HG03159 (cell line): ENCODE data around the gene RNU1-2.
"Not testable (repeated sequence)": the region's sequence is repeated elsewhere in the genome, so short reads cannot be mapped to it uniquely, and the experiment has no call there.

Experiments
- ATAC-seq: cut with Tn5 transposase; IDR thresholded peaks from one replicate; pipeline ENCODE4 v1.9.1; 2021; ENCODE audit warnings: mild to moderate bottlenecking, moderate library complexity; ENCODE audit not compliant: unreplicated experiment

Gene RNU1-2

DNA sequence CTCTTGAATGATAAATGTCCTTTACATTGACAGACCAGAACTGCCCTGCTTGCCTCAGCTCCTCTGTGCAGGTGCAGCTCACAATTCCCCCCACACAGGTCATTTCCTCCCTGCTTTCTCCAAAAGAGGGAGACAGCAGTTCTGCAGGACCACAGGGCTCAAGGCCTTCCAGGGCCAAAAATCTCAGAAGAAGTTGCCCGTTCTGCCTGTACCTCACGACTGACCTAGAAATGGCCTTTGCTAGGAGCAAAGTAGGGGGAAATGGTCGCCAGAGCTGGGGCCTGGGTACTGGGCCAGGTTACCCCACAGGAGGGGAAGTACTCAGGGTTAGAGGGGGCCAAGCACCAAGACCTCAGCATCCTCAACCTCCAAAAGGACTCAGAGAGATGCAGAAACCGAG, 11.1 kb downstream of the RNU1-2 start:
- no peak for ATAC-seq

DNA sequence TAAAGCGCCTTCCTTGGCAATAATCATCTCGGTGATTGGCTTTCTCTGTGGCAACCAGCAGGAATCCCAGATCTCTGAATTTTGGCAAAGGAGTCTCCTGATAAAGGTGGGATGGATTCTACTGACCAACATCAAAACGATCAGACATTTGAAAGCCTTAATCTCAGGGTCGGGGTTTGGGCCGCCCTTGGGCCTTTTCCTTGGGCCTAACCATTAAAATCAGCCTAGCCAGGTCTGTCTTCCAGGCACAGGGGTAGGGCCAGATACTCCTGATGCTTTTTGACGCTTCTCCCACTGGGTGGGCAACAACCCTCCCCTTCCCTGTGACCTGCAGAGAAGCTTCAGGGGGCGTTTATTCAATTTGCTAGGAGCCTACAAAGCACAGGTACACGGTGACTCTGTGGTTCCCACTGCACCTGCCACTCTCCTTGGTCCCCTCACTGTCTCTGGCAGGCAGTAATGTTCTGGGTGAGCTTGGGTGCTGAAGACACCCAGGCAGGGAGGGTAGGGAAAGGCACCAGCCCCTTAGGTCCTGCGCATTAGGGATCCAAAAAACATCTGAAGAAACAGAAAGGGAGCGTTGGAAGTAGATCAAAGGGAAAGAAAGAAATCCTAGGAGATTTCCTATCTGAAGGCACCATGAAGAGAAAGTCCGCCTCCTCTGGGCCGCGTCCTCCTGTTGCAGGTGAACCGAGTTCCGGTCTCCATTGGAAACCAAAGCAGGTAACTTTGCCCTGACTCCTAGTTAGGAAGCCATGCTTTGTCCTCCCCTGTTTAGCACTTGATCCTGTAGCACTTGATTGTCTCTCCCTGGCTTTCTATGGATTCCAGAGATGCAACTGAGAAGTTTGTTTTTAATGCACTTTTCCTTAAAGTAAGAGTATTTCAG, 12.3 kb downstream of the RNU1-2 start:
- no peak for ATAC-seq

DNA sequence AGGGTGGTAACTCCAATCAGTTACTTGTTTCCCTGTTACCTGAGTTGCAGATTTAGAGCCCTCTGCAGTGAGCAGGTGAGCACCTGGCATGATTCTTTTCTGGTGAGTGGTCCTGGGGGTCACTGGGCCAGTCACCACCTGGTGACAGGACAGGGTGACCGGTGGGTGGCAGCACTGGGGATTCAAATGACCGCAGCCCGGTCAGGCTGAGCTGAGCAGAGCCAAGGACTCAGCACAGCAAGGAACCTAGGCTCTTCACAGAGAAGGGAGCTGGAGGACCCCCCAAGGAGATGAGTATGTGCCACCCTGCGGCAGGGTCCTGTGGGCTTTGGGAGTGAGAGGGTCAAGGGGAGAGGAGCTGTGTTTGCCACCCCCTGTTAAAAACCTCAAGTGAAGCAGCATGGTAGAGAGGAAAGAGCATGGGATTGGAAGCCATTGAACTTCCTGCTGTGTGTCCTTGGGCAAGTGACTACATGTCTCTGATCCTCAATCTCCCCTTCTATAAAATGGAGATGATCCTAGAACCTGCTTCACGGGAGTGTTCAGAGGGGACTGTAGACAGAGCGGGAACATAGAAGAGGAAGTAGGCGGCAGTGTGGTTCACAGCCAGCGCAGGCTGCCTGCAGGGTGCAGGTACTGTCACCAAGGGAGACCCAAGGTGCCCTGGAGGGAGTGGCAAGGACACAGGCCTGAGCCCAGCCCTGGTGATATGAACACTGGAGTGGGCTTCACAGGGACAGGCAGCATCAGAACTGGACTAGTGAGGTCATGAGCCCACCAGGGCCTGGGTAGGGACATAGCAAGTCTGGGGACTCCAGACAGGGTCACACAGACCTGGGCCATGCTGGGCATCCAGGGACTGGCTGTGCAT, 16.3 kb downstream of the RNU1-2 start:
- ATAC-seq, result not testable (repeated sequence)

DNA sequence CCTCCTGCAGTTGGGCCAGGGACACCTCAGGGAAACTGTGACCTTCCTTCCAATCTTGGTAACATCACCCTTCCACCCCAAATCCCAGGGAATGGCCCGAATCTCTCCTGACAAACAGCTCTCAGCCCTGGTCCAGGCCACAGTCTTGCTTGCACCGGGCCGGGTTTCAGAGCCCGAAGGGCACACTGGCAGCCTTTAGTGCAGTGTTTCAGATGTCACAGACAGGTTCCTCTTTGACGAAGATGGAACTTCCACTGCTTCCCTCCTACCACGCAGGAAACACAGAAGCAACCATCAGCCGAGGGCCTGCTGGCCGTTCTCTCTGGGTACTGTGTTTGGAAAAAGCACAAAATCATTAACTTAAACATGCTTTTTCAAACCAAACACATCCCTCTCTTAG, 17.0 kb downstream of the RNU1-2 start:
- ATAC-seq, result not testable (repeated sequence)

DNA sequence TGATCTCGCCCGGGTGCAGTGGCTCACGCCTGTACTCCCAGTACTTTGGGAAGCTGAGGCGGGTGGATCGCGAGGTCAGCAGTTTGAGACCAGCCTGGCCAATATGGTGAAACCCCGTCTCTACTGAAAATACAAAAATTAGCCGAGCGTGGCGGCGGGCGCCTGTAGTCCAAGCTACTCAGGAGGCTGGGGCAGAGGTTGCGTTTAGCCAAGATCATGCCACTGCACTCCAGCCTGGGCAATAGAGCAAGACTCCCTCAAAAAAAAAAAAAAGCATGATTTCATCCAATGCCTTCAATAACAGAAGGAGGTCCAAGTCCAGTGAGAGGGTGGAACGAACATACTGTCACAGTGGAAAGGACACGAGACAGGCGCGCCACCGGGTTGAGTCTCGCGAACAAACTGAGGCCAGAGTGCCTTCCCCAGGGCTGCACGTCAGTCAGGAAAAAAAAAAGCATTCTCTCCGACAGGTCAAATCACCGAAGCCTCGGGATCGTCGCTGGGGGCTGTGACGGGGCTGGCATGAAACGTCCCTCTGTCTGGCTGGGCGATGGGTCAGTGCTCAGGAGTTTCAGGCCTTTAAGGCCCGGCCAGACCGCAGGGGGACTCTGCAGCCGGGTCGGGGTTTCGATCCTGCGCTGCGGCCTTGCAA, 17.5 kb downstream of the RNU1-2 start:
- no peak for ATAC-seq

DNA sequence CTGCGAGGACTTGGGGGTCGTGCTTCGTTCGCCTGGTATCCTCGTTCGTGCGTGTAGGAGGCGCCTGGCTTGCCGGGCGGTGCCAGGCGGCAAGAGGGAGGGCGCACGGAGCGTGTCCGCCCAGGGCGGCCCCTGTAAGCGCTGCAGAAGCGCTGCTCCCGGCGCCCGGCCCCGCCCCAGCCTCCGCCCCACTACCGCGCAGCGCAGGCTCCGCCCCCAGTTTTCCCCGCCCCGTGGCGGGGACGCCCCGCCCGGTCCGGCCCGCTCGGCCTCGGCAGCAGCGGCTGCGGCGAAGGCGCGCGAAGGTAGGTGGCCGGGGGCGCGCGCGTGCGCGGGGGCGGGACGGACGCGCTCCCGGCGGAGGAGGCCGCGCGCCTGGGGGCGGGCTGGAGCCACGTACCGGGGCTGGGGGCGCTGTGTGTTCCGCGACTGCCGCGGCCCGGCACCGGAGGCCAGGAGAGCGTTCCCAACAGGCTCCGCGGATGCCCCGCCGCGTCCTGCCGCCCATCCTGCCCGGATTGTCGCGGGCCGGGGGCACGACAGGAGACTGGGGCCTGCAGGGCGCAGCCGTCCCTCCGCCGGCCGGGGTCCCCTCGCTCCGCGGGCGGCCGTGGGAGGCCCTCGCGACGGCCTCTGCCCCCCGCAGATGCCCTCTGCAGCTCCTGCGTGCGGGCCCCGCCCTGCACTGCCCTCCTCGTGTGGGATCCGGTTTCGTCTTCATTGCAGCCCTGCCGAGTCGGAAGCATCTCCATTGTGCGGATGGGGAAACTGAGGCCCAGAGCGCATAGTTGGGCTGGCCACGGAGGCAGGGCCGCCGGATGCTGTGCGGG, 18.3 kb downstream of the RNU1-2 start:
- peak; percentile 71 for ATAC-seq

DNA sequence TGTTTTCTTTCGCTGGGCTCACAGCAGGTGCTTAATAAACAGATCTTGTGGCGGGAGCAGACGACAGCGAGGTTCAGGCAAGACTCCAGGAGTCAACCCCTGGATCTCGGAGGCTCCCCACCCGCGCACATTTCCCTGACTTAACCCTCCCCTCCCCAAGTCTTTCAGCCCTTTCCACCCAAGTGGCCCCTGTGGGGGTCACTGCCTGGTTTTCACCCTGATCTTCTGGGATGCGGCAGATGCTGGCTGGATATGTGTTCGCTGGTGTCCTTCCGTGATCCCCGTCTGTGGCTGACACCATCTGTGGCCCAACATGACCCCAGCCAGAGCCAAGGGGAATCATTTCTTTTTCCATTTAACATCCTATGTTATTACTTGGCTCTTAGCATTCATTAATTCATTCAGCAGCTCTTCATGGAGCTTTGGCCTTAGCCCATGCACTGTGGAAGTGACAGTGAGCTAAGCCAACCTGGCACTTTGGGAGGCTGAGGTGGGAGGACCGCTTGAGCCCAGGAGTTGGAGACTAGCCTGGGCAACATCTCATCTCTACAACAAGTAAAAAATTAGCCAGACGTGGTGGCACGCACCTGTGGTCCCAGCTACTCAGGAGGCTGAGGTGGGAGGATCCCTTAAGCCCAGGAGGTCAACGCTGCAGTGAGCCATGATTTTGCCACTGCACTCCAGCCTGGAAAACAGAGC, 19.3 kb downstream of the RNU1-2 start:
- ATAC-seq, result not testable (repeated sequence)

DNA sequence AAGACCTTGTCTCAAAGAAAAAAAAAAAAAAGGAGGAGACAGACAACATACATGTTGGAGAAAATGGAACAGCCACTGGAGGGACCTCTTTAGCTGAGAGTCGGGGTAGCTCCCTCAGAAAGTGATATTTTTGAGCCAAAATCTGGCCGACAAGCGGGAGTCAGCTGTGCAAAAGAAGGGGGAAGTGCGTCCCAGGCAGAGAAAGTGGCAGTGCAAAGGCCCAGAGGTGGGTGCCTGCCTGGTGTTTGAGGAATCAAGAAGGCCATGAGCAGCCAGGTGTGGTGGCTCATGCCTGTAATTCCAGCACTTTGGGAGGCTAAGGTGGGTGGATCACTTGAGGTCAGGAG, 19.8 kb downstream of the RNU1-2 start:
- ATAC-seq, result no peak

DNA sequence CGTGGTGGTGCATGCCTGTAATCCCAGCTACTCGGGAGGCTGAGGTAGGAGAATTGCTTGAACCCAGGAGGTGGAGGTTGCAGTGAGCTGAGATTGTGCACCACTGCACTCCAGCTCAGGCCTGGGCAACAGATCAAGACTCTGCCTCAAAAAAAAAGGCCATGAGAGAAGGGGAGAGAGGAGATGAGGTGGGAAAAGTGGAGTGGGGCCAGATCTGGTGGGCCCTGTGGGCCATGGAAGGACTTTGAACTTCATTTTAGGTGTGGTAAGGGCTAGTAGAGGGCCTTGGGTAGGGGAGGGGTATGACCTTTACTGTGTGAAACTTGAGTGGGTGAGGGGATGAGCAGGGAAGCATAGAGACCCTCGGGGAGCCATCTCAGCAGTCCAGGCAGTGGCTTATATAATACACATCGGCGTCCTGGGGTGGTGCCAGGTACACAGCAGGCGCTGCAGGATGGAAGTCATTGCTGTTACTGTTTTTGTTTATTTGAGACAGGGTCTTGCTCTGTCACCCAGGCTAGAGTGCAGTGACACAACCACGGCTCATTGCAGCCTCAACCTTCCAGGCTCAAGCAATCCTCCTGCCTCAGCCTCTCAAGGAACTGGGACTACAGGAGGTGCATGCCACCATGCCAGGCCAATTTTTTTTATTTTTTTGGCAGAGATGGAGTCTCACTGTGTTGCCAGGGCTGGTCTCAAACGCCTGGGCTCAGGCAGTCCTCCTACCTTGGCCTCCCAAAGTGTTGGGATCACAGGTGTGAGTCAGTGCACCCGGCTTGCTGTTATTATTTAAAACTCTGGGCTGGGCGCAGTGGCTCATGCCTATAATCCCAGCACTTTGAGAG, 20.5 kb downstream of the RNU1-2 start:
- ATAC-seq, result not testable (repeated sequence)

DNA sequence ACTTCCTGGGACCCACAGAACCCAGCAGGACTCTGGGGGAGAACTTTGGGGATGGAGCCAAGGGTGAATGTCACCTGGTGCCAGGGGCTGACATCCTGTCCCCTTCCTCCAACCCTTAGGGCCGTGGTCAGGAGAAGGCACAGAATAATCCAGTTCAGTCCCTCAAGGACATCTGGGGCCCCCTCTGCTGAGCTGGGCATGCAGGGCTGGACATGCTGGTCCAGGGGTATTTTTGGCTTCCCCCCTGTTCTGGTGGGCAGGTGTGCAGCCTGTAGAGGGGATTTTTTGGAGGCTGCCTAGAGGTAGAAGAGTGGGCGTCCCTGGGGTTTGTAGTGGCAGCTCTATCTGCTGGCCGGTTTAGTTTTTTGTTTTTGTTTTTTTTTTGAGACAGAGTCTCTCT, 22.6 kb downstream of the RNU1-2 start:
- no peak for ATAC-seq

DNA sequence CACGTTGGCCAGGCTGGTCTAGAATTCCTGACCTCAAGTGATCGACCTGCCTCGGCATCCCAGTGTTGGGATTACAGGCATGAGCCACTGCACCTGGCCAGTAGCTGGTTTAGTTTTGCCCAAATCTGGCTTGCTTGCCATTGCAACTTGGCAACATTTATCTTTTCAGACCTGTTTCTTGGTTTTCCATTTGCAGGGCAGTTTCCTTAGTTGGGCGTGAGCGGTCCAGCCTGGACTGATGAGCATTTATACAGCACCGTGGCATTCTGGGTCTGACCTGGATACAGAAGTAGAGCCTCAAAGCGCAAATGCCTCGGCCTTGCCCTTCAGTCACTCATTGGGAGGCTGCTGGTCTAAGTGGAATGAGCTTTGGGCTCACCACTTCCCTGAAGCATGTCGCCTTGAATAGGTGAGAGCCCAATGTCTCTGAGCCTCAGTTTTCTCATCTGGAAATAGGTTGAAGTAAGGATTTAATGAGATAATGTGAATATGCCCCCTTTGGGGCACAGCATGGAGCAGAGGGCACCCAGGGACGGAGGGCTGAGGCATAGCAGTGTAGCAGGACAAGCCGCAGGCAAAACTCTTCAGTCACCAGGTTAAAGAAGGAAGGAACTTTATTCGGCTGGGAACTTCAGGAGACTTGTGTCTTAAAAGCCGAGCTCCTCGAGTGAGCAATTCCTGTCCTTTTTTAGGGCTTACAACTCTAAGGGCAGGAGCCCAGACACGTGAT, 23.3 kb downstream of the RNU1-2 start:
- ATAC-seq, result not testable (repeated sequence)

DNA sequence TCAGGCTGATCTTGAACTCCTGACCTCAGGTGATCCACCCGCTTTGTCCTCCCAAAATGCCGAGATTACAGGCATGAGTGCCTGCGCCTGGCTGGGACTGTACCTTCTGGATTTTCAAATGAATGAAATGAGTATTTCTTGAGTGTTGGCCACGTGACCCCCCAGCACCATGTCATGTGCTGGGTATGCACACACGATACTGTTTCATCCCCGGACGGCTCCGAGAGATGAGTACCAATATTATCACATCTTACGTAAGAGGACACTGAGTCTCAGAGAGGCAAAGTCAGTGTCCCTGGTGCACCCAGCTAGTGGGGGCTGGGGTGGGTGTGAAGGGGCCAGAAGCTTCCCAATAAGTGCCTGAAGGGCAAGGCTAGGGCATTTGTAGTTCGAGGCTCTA, 25.2 kb downstream of the RNU1-2 start:
- ATAC-seq, result no peak

DNA sequence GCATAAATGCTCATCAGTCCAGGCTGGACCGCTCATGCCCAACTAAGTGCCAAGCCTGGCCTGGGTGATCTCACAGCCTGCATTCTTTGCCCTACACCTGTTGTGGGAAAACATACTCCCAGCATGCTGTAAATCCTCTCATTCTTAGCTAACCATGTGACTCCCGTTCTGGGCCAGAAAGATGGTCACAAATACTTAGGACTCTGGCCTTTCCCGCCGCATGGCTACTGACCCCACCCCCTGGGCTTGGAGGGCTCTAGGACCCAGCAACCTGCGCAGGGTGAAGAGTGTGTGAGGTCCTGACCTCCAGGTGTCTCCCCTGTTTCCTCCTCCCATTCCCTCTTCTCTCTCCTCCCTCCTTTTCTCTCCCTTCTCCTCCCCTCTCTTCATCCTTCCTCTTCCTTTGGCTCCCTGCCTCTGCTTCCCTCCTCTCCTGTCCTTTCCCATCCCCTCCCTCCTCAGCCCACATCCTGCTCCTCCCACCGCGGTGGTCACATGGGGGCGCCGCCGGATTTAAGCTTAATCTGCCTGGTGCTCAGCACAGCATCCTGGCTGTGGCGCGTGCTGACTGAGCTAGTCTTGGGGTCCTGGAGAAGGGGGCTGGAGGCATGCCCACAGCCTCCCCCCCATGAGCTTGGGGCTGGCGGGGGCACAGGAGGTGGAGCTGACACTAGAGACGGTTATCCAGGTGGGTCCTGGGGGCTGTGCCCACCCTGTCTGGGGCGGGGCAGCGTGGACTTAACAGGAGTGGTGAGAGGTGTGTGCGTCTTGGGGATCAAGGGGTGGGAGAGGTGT, 25.8 kb downstream of the RNU1-2 start, which contains the start of gene CROCC:
CROCC (plus strand) TSS at position 541 of the 795 bp plus-strand sequence; CDS start at position 629, 88 bp downstream.
- ATAC-seq, result no peak

DNA sequence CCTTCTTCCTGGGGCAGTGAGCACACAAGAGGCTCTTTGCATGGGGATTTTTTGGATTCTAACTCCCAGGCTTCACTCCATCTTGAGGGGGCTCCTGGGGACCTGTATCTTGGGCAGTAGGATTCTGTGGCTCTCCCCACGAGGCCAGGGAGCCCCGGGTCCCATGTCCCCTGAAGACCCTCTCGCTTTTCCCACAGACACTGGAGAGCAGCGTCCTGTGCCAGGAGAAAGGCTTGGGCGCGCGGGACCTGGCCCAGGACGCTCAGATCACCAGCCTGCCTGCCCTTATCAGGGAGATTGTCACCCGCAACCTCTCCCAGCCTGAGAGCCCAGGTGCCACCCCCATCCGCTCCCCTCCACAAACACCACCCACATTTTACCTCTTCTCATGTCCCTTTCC, 26.7 kb downstream of the RNU1-2 start:
- ATAC-seq, result no peak

DNA sequence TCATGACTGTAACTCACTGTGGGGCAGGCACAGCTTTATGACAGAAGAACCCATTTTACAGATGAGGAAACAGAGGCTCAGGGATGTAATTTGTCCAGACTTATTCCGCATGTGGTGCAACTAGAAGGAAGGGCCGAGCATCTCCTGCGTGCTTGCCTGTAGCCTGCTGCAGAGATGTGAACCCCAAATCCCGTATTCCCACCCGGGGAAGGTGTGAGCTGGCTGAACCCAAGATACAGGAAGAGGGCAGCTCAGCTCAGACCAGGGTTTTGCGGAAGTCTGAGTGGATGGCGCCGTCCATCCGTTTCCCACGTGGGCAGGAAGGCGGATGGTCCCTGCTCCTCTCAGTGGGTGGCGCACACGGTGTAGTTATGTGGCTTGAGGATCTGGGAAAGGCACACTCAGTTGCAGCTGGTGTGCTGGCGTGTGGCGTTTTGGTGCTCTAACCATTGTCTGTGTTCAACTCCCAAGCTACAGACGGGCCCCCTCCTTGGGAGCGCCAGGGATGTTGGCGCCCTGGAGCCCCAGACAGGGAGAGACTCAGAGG, 27.2 kb downstream of the RNU1-2 start:
- no peak for ATAC-seq

DNA sequence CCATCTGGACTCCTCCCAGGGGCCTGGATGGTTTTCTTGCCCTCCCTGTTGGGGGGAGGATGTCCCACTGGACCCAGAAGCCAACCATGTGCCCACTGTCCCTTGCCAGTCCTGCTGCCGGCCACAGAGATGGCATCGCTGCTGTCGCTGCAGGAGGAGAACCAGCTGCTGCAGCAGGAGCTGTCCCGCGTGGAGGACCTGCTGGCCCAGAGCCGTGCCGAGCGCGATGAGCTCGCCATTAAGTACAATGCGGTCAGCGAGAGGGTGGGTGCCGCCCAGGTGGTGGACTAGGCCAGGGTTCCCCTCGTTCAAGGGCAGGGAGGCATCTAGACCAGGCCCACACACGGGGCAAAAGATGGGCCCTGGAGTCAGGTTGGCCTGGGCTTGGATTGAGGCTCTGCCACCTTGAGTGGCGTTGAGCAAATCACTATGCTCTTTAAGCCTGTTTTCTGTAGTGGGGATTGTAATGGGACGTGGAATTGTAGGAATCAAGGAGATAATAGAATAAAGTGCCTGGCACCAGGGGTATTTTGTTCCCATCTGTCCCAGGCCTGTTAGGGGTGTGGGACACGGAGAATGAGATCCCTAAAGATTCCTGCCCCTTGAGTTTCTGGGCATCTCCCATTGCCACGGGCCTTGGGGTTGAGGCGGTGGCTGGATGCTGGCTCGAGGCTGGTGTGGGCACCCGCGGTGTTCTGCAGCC, 28.6 kb downstream of the RNU1-2 start:
- ATAC-seq, result no peak
